ENCODE measurements around the gene RAPGEF5.

DNA sequence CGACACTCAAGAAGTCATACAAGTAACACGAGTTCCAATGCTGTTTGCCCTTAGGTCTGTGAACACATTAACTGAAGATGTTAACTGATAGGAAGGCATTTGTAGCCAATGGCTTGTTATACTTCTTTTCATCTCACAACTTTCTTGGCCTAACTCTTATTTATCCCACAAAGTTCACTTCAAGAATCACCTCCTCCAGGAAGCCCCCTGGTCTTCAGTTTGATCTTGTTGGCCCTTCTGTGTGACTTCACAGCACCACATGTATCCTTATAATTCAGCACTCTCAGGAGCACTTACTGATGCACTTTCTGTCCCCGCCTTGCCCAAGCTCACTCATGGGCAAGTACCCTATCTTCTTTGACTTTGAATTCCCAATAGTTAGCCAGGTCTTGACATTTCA lies 159.6 kb downstream of the RAPGEF5 start:
- no peak for TF ChIP-seq EZH2 (IDR thresholded peaks at IDR 0.05; ENCODE audit: insufficient read depth, poor library complexity, severe bottlenecking)
- no peak for TF ChIP-seq EZH2phosphoT487 (IDR thresholded peaks at IDR 0.05; ENCODE audit: insufficient read depth, low read depth)
